K562 (cell line): ENCODE measurements around the gene FKBP9. TPM values are rescaled to one million over a fixed set of nuclear protein-coding genes. Genes with fewer than 3 reads are reported as not detected.

ENCODE experiments used
- CBX2 ChIP-seq: fragments of 200-600 bp; sonication (generic); IDR thresholded peaks from one replicate; pipeline ENCODE4 v1.6.1; 2012; ENCODE audit warnings: mild to moderate bottlenecking, low read length, inconsistent platforms; ENCODE audit not compliant: insufficient read depth, poor library complexity, severe bottlenecking
- DMBX1 ChIP-seq: fragments of 250-450 bp; sonication (Bioruptor Pico); IDR thresholded peaks from 2 replicates; pipeline ENCODE4 v1.8.0; 2022; ENCODE audit warnings: inconsistent platforms, mild to moderate bottlenecking, moderate library complexity, borderline replicate concordance
- HMG20A ChIP-seq: fragments of 450-650 bp; formaldehyde crosslinking; conservative IDR thresholded peaks from 2 replicates; pipeline ENCODE4 v1.4.0; 2020; ENCODE audit warnings: mild to moderate bottlenecking, mixed read lengths
- JUND ChIP-seq, 2 experiments: IDR thresholded peaks; 2 replicates in 1 of 2; 3 replicates in 1 of 2; pipeline ENCODE4 v1.6.1; 2011; ENCODE audit warnings: borderline replicate concordance in 2 of 2, low read depth in 2 of 2, low read length in 2 of 2, improper control_type of control experiment in 1 of 2, missing biosample characterization in 1 of 2, missing genetic modification characterization in 1 of 2, missing genetic modification reagents in 1 of 2
- MBD1 ChIP-seq: fragments of 250-450 bp; sonication (Bioruptor Pico); IDR thresholded peaks from 2 replicates; pipeline ENCODE4 v1.8.0; 2022; ENCODE audit warnings: inconsistent platforms
- POLR2B ChIP-seq: fragments of 450-650 bp; IDR thresholded peaks from 2 replicates; pipeline ENCODE4 v1.6.1; 2018; ENCODE audit warnings: low read depth; ENCODE audit not compliant: partially characterized antibody
- POLR3A ChIP-seq: IDR thresholded peaks from 2 replicates; pipeline ENCODE4 v1.6.1; 2011; ENCODE audit warnings: borderline replicate concordance, mild to moderate bottlenecking, moderate library complexity; ENCODE audit not compliant: insufficient read length, insufficient read depth; ENCODE audit errors: extremely low read depth
- RBM17 ChIP-seq: fragments of 200-400 bp; formaldehyde crosslinking; IDR thresholded peaks from 2 replicates; pipeline ENCODE4 v1.6.1; 2017; ENCODE audit warnings: low read depth, mild to moderate bottlenecking, low read length, borderline replicate concordance
- THRAP3 ChIP-seq: fragments of 450-650 bp; IDR thresholded peaks from 2 replicates; pipeline ENCODE4 v1.6.1; 2016; ENCODE audit warnings: mild to moderate bottlenecking, inconsistent platforms, borderline replicate concordance
- ZC3H8 ChIP-seq: fragments of 450-650 bp; IDR thresholded peaks from 2 replicates; pipeline ENCODE4 v1.6.1; 2017
- ZNF431 ChIP-seq: sonication (generic); formaldehyde crosslinking; IDR thresholded peaks from 2 replicates; pipeline ENCODE4 v1.8.0; 2022; ENCODE audit warnings: mild to moderate bottlenecking, missing genetic modification reagents
- ZNF449 ChIP-seq: fragments of 250-450 bp; sonication (Bioruptor Pico); IDR thresholded peaks from 2 replicates; pipeline ENCODE4 v1.8.0; 2022; ENCODE audit warnings: moderate library complexity, mild to moderate bottlenecking, inconsistent platforms
- ZNF766 ChIP-seq: fragments of 200-800 bp; sonication (Bioruptor generic); conservative IDR thresholded peaks from 2 replicates; pipeline ENCODE4 v1.6.1; 2016; ENCODE audit warnings: missing genetic modification characterization, missing compliant biosample characterization
- polyA plus RNA-seq, 8 experiments: library from polyadenylated mRNA; depleted of rRNA in 4 of 8; stranded (reverse) in 5 of 8; unstranded in 3 of 8; fragments of >200 nt; fragmentation: Nextera tagmentation in 2 of 8; fragmentation: Illumina TruSeq in 1 of 8; extraction: Ambion mirVana in 2 of 8; extraction: Trizol in 1 of 8; gene quantifications; 2 replicates each; pipeline versions ENCODE4 v1.2.1 to v1.2.3, GENCODE V29; 2011 to 2014; ENCODE audit warnings: inconsistent platforms in 1 of 8, missing spikeins in 1 of 8
- total RNA-seq, 7 experiments: library from RNA; depleted of rRNA in 6 of 7; stranded (reverse); fragments of >200 nt in 6 of 7; fragmentation: Illumina TruSeq in 2 of 7; extraction: Trizol in 2 of 7; gene quantifications; 2 replicates each; pipeline versions ENCODE4 v1.2.1 to v1.2.3, GENCODE V29; 2011 to 2021; ENCODE audit warnings: low replicate concordance in 1 of 7
- TF ChIP-seq, protein P1 (sequence below), 2 experiments: fragments of 150-350 bp in 1 of 2; IDR thresholded peaks; 2 replicates each; pipeline ENCODE4 v1.6.1; 2012 to 2016; ENCODE audit warnings: low read depth in 2 of 2, low read length in 2 of 2, mild to moderate bottlenecking in 1 of 2, moderate library complexity in 1 of 2
- TF ChIP-seq, protein P2 (sequence below): IDR thresholded peaks from 3 replicates; pipeline ENCODE4 v1.6.1; 2011; ENCODE audit warnings: borderline replicate concordance, mild to moderate bottlenecking; ENCODE audit not compliant: insufficient read length, insufficient read depth
- TF ChIP-seq, protein P3 (sequence below): sonication (generic); formaldehyde crosslinking; IDR thresholded peaks from 2 replicates; pipeline ENCODE4 v1.8.1; 2023; ENCODE audit warnings: mild to moderate bottlenecking, missing genetic modification reagents, moderate library complexity

The FKBP9 gene
- total and polyA plus RNA-seq, 9 of the 15 experiments (the other 6 are each of a cell fraction or from before 2014, with no cell fraction given), result 5.9 to 23.7 (median 15.8) TPM

DNA sequence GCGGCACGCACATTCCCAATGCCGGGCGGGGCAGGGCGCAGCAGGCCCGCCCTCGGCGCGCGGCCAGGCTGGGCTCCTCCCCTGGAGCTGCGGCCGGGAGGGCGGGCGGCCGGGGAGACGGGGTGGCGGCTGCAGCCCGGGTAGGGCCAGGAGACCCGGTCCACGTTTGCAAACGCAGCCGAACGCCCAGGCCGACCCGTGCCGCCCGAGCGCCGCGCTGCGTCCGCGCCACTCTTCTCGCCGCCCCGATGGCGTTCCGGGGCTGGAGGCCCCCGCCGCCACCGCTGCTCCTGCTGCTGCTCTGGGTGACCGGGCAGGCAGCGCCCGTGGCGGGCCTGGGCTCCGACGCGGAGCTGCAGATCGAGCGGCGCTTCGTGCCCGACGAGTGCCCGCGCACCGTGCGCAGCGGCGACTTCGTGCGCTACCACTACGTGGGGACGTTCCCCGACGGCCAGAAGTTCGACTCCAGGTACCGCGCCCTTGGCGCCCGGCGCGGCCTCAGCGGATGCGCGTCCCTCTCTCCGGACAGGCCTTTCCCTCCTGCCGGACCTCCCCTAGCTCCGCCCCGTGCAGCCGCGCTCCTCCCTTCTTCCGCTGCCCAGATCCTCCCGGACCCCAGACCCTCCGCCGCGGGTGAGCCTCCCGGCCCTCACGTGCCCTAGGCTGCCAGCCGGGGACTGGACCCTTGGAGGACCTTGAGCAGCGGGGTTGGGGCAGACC, at the start of gene FKBP9 (continued):
- 0 out of 2 replicates have a peak, but pooled peaks have one; percentile 55 for TF ChIP-seq ZNF431 (CRISPR knock-in tag)
- no peak for TF ChIP-seq ZC3H8
- TF ChIP-seq MBD1 (CRISPR knock-in tag), result no peak
- TF ChIP-seq POLR2B, result no peak
- TF ChIP-seq RBM17, result no peak
- TF ChIP-seq DMBX1 (CRISPR knock-in tag), result 0 out of 2 replicates have a peak, but pooled peaks have one; percentile 23
- no peak for TF ChIP-seq JUND (IDR thresholded peaks at IDR 0.05; ENCODE audit: borderline replicate concordance, low read depth, low read length)
- TF ChIP-seq JUND (tag; IDR thresholded peaks at IDR 0.05; ENCODE audit: borderline replicate concordance, low read depth, low read length), result no peak; the same call in 2 of the 3 replicates
- TF ChIP-seq POLR3A, result no peak
- TF ChIP-seq HMG20A (CRISPR knock-in tag), result no peak
- no peak for TF ChIP-seq CBX2
- TF ChIP-seq, protein P1, sequence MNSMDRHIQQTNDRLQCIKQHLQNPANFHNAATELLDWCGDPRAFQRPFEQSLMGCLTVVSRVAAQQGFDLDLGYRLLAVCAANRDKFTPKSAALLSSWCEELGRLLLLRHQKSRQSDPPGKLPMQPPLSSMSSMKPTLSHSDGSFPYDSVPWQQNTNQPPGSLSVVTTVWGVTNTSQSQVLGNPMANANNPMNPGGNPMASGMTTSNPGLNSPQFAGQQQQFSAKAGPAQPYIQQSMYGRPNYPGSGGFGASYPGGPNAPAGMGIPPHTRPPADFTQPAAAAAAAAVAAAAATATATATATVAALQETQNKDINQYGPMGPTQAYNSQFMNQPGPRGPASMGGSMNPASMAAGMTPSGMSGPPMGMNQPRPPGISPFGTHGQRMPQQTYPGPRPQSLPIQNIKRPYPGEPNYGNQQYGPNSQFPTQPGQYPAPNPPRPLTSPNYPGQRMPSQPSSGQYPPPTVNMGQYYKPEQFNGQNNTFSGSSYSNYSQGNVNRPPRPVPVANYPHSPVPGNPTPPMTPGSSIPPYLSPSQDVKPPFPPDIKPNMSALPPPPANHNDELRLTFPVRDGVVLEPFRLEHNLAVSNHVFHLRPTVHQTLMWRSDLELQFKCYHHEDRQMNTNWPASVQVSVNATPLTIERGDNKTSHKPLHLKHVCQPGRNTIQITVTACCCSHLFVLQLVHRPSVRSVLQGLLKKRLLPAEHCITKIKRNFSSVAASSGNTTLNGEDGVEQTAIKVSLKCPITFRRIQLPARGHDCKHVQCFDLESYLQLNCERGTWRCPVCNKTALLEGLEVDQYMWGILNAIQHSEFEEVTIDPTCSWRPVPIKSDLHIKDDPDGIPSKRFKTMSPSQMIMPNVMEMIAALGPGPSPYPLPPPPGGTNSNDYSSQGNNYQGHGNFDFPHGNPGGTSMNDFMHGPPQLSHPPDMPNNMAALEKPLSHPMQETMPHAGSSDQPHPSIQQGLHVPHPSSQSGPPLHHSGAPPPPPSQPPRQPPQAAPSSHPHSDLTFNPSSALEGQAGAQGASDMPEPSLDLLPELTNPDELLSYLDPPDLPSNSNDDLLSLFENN (IDR thresholded peaks at IDR 0.05; ENCODE audit: low read depth in 2 of 2, low read length in 2 of 2), result no peak
- no peak for TF ChIP-seq ZNF766 (CRISPR knock-in tag)
- TF ChIP-seq, protein P2, sequence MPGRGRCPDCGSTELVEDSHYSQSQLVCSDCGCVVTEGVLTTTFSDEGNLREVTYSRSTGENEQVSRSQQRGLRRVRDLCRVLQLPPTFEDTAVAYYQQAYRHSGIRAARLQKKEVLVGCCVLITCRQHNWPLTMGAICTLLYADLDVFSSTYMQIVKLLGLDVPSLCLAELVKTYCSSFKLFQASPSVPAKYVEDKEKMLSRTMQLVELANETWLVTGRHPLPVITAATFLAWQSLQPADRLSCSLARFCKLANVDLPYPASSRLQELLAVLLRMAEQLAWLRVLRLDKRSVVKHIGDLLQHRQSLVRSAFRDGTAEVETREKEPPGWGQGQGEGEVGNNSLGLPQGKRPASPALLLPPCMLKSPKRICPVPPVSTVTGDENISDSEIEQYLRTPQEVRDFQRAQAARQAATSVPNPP, result no peak
- TF ChIP-seq, protein P3, sequence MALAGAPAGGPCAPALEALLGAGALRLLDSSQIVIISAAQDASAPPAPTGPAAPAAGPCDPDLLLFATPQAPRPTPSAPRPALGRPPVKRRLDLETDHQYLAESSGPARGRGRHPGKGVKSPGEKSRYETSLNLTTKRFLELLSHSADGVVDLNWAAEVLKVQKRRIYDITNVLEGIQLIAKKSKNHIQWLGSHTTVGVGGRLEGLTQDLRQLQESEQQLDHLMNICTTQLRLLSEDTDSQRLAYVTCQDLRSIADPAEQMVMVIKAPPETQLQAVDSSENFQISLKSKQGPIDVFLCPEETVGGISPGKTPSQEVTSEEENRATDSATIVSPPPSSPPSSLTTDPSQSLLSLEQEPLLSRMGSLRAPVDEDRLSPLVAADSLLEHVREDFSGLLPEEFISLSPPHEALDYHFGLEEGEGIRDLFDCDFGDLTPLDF, result no peak; the same call in 1 of the 2 replicates
- no peak for TF ChIP-seq THRAP3
- no peak for TF ChIP-seq ZNF449 (CRISPR knock-in tag)
